Panc1 (cell line): ENCODE measurements around the gene PUDP. TPM values are rescaled to one million over a fixed set of nuclear protein-coding genes. Genes with fewer than 3 reads are reported as not detected.
"Not testable (repeated sequence)": the region's sequence is repeated elsewhere in the genome, so short reads cannot be mapped to it uniquely, and the experiment has no call there.

ENCODE experiments used
- ATAC-seq: fragments of 200-7000 bp; cut with Tn5 transposase; 2 replicates; pipeline ENCODE4 v1.9.1; 2020; ENCODE audit warnings: mild to moderate bottlenecking, moderate library complexity
- BruUV-seq: library from RNA; stranded (reverse); fragments of 400-500 nt; replicated peaks from 2 replicates; lab custom pipeline; 2021; lab: Mats Ljungman, UMichigan
- CTCF ChIA-PET: fragments of 300-600 bp; sonication (Branson Sonifier 250); formaldehyde crosslinking; loops from one replicate; lab custom pipeline; 2022; ENCODE audit warnings: antibody characterized with exemption; lab: Charles Lee
- POLR2A ChIA-PET: fragments of 300-600 bp; sonication (Branson Sonifier 250); formaldehyde crosslinking; loops from one replicate; lab custom pipeline; 2022; ENCODE audit warnings: antibody characterized with exemption; lab: Charles Lee
- DNase-seq: peaks from one replicate; pipeline ENCODE4 v3.0.0-alpha.2; 2010; ENCODE audit warnings: low read depth, low spot score
- H3K27ac ChIP-seq: 2 replicates; pipeline ENCODE4 v1.5.1; 2011; ENCODE audit warnings: mild to moderate bottlenecking, low read length, inconsistent platforms
- H3K27me3 ChIP-seq: fragments of 200-500 bp; sonication (Bioruptor generic); 2 replicates; pipeline ENCODE4 v1.6.0; 2014; ENCODE audit warnings: low read length, inconsistent platforms; ENCODE audit not compliant: control insufficient read depth, insufficient read depth
- H3K36me3 ChIP-seq: fragments of 200-500 bp; sonication (Bioruptor generic); 2 replicates; pipeline ENCODE4 v1.5.1; 2014; ENCODE audit warnings: inconsistent platforms, mild to moderate bottlenecking, low read length, moderate library complexity; ENCODE audit not compliant: control insufficient read depth, insufficient read depth
- H3K4me1 ChIP-seq: 2 replicates; pipeline ENCODE4 v1.5.1; 2011; ENCODE audit warnings: inconsistent platforms, mild to moderate bottlenecking, low read length, moderate library complexity; ENCODE audit not compliant: control insufficient read depth, insufficient read depth
- H3K4me3 ChIP-seq, 2 experiments: 2 replicates each; pipeline ENCODE4 v1.5.1; 2011 to 2012; ENCODE audit warnings: low read depth in 2 of 2, low read length in 2 of 2, mild to moderate bottlenecking in 2 of 2, inconsistent platforms in 1 of 2, moderate library complexity in 1 of 2
- H3K9me3 ChIP-seq: fragments of 200-500 bp; sonication (Bioruptor generic); 2 replicates; pipeline ENCODE4 v1.5.1; 2014; ENCODE audit warnings: low read depth, mild to moderate bottlenecking, inconsistent platforms, low read length, moderate library complexity; ENCODE audit not compliant: control insufficient read depth, insufficient read depth
- CTCF ChIP-seq: fragments of 450-650 bp; IDR thresholded peaks from 2 replicates; pipeline ENCODE4 v1.5.1; 2017; ENCODE audit warnings: mild to moderate bottlenecking
- POLR2AphosphoS5 ChIP-seq: IDR thresholded peaks from 2 replicates; pipeline ENCODE4 v1.6.1; 2012; ENCODE audit warnings: mild to moderate bottlenecking, low read depth, low read length, moderate library complexity
- REST ChIP-seq, 2 experiments: IDR thresholded peaks; 2 replicates each; pipeline ENCODE4 v1.6.1; 2011 to 2012; ENCODE audit warnings: low read depth in 2 of 2, control low read depth in 1 of 2, low read length in 1 of 2, mild to moderate bottlenecking in 1 of 2, moderate library complexity in 1 of 2; ENCODE audit not compliant: insufficient read depth in 1 of 2
- SIN3A ChIP-seq: IDR thresholded peaks from 2 replicates; pipeline ENCODE4 v1.6.1; 2012; ENCODE audit warnings: low read depth, mild to moderate bottlenecking, low read length, moderate library complexity, borderline replicate concordance; ENCODE audit not compliant: insufficient read depth
- TCF7L2 ChIP-seq: IDR thresholded peaks from 2 replicates; pipeline ENCODE4 v1.6.1; 2011; ENCODE audit warnings: mild to moderate bottlenecking, low read depth, low read length, inconsistent platforms
- in situ Hi-C: cut with HindIII; loops from 2 replicates; pipeline ENCODE4 v1.10.0; 2016; ENCODE audit warnings: low sequenced_read_pairs, low pct_unique_long_range_greater_than_20kb
- intact Hi-C: fragments of 100-400 bp; cut with micrococcal nuclease; formaldehyde crosslinking; loops from one replicate; pipeline ENCODE4 v1.10.0; 2022; ENCODE audit not compliant: unreplicated experiment
- total RNA-seq: library from RNA; stranded (reverse); gene quantifications from one replicate; pipeline ENCODE4 v1.2.1, GENCODE V29; 2021; ENCODE audit not compliant: unreplicated experiment

The PUDP gene
- total RNA-seq, 1 experiment from 2014 or later, result 14.2 TPM

- POLR2A ChIA-PET, result no interaction called here
- DNase-seq, result no peak
- no TSS peak for BruUV-seq
- no peak for ATAC-seq
- in situ Hi-C loops (no loop called here), intact Hi-C loops (no loop called here)
- Histone ChIP-seq H3K27ac (no peak overlapping the region), H3K4me1 (no peaks in the 10 kb centered on the region), H3K27me3 (no peaks in the 10 kb centered on the region), H3K9me3 (no peaks in the 10 kb centered on the region), H3K4me3 (no peak overlapping the region), H3K36me3 (no peaks in the 10 kb centered on the region)
- TF ChIP-seq TCF7L2 (no peak), SIN3A (no peak), REST (IDR thresholded peaks at IDR 0.05; ENCODE audit: insufficient read depth in 1 of 2, low read depth in 2 of 2, low read length in 1 of 2) (no peak), CTCF (no peak), POLR2AphosphoS5 (no peak)
- CTCF ChIA-PET, result no interaction called here
Observed at GRCh38 chrX:7184816-7185215, 36.9 kb upstream of the PUDP start.

GRCh38 chrX:7179446-7179845, 31.5 kb upstream of the PUDP start:
- POLR2A ChIA-PET, result no interaction called here
- no peaks in the 10 kb centered on the region for H3K36me3 ChIP-seq
- ATAC-seq (no peak), DNase-seq (no peak)
- TF ChIP-seq POLR2AphosphoS5, result no peak
- no peak for TF ChIP-seq TCF7L2
- no peak for TF ChIP-seq REST (IDR thresholded peaks at IDR 0.05; ENCODE audit: insufficient read depth in 1 of 2, low read depth in 2 of 2, low read length in 1 of 2)
- no peak for TF ChIP-seq SIN3A
- no peak for TF ChIP-seq CTCF
- BruUV-seq, result no TSS peak
- intact Hi-C loops, result no loop called here
- no peaks in the 10 kb centered on the region for H3K4me1 ChIP-seq
- H3K4me3 ChIP-seq, result no peak overlapping the region
- CTCF ChIA-PET, result no interaction called here
- in situ Hi-C loops, result no loop called here
- H3K27ac ChIP-seq, result no peak overlapping the region
- no peaks in the 10 kb centered on the region for H3K9me3 ChIP-seq
- no peaks in the 10 kb centered on the region for H3K27me3 ChIP-seq

- H3K27me3 ChIP-seq, H3K27ac ChIP-seq, H3K9me3 ChIP-seq, ATAC-seq, in situ Hi-C loops, H3K4me1 ChIP-seq, BruUV-seq, H3K4me3 ChIP-seq, CTCF ChIA-PET, intact Hi-C loops, DNase-seq, POLR2A ChIA-PET, H3K36me3 ChIP-seq: not testable (repeated sequence)
Observed at GRCh38 chrX:7178859-7179258, 30.9 kb upstream of the PUDP start.
